Panc1 (cell line): ENCODE measurements around the gene KRTAP12-2.

Experiments
- CTCF ChIP-seq: fragments of 450-650 bp; IDR thresholded peaks from 2 replicates; pipeline ENCODE4 v1.5.1; 2017; ENCODE audit warnings: mild to moderate bottlenecking
- REST ChIP-seq, 2 experiments: IDR thresholded peaks; 2 replicates each; pipeline ENCODE4 v1.6.1; 2011 to 2012; ENCODE audit warnings: low read depth in 2 of 2, control low read depth in 1 of 2, low read length in 1 of 2, mild to moderate bottlenecking in 1 of 2, moderate library complexity in 1 of 2; ENCODE audit not compliant: insufficient read depth in 1 of 2
- TCF7L2 ChIP-seq: IDR thresholded peaks from 2 replicates; pipeline ENCODE4 v1.6.1; 2011; ENCODE audit warnings: mild to moderate bottlenecking, low read depth, low read length, inconsistent platforms

- no peak for TF ChIP-seq CTCF
- TF ChIP-seq TCF7L2, result no peak
- no peak for TF ChIP-seq REST (IDR thresholded peaks at IDR 0.05; ENCODE audit: insufficient read depth in 1 of 2, low read depth in 2 of 2, low read length in 1 of 2)
Observed at GRCh38 chr21:44713130-44713529, 46.4 kb upstream of the KRTAP12-2 start.
